GM10266 (cell line): Measurements from ENCODE around the gene TOMM40L.
"Not testable (repeated sequence)": the region's sequence is repeated elsewhere in the genome, so short reads cannot be mapped to it uniquely, and the experiment has no call there.

Experiments
- DNase-seq: peaks from one replicate; pipeline ENCODE4 v3.0.0; 2012; ENCODE audit errors: extremely low spot score
- TF ChIP-seq, protein P1 (sequence below): IDR thresholded peaks from 2 replicates; pipeline ENCODE4 v1.5.1; 2012; ENCODE audit warnings: mild to moderate bottlenecking, low read depth; ENCODE audit not compliant: control insufficient read depth, insufficient read depth; ENCODE audit errors: missing control alignments

The TOMM40L gene

DNA sequence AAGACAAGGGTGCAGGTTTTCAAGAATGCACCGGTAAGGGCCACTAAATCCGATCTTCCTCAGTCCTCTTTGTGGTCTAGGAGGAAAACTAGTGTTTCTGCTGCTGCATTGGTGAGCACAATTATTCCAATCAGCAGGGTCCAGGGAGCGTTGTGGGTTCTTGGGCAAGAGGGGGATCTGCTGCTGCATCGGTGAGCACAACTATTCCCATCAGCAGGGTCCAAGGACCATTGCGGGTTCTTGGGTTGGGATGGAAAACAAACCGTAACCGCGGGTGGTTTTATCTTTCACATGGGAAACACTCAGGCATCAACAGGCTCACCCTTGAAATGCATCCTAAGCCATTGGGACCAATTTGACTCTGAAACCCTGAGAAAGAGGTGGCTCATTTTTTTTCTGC lies 25.7 kb downstream of the TOMM40L start:
- TF ChIP-seq, protein P1, sequence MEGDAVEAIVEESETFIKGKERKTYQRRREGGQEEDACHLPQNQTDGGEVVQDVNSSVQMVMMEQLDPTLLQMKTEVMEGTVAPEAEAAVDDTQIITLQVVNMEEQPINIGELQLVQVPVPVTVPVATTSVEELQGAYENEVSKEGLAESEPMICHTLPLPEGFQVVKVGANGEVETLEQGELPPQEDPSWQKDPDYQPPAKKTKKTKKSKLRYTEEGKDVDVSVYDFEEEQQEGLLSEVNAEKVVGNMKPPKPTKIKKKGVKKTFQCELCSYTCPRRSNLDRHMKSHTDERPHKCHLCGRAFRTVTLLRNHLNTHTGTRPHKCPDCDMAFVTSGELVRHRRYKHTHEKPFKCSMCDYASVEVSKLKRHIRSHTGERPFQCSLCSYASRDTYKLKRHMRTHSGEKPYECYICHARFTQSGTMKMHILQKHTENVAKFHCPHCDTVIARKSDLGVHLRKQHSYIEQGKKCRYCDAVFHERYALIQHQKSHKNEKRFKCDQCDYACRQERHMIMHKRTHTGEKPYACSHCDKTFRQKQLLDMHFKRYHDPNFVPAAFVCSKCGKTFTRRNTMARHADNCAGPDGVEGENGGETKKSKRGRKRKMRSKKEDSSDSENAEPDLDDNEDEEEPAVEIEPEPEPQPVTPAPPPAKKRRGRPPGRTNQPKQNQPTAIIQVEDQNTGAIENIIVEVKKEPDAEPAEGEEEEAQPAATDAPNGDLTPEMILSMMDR: no peak

DNA sequence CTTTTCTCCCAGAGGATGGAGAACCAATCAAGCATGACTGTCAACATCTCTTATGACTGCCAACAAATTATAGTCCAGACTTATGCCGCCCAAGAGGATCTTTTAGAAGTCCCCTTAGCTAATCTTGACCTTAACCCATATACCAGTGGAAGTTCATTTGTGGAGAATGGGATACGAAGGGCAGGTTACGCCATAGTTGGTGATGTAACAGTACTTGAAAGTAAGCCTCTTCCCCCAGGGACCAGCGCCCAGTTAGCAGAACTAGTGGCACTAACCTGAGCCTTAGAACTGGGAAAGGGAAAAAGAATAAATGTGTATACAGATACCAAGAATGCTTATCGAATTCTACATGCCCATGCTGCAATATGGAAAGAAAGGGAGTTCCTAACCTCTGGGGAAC lies 29.4 kb downstream of the TOMM40L start:
- not testable (repeated sequence) for DNase-seq

More for the DNA sequence above, 25.7 kb downstream of the TOMM40L start:
- DNase-seq: no peak

DNA sequence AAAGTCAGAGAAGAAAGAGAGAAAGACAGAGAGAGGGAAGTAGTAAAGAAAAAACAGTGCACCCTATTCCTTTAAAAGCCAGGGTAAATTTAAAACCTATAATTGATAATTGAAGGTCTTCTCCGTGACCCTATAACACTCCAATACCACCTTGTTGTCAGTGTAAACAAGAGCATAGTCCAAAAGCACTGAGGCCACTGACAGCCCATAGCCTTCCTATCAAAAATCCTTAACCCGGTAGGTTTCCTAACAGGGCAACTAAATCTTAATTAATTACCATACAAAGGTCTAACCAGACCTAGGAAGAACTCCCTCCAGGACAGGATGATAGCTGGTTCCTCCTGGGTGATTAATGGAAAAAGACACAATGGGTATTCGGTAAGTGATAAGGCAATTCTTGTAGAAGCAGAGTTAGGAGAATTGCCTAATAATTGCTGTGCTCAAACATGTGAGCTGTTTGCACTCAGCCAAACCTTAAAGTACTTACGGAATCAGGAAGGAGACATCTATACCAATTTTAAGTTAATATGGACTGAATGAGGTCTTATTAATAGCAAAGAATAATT lies 30.2 kb downstream of the TOMM40L start:
- not testable (repeated sequence) for DNase-seq

DNA sequence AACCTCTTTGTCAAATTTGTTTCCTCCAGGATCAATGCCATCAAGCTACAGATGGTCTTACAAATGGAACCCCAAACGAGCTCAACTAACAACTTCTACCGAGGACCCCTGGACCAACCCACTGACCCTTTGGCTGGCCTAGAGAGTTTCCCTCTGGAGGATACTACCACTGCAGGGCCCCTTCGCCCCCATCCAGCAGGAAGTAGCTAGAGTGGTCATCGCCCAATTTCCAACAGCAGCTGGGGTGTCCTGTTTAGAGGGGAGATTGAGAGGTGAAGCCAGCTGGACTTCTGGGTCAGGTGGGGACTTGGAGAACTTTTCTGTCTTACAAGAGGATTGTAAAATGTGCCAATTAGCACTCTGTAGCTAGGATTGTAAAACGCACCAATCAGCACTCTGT lies 31.2 kb downstream of the TOMM40L start:
- not testable (repeated sequence) for DNase-seq

DNA sequence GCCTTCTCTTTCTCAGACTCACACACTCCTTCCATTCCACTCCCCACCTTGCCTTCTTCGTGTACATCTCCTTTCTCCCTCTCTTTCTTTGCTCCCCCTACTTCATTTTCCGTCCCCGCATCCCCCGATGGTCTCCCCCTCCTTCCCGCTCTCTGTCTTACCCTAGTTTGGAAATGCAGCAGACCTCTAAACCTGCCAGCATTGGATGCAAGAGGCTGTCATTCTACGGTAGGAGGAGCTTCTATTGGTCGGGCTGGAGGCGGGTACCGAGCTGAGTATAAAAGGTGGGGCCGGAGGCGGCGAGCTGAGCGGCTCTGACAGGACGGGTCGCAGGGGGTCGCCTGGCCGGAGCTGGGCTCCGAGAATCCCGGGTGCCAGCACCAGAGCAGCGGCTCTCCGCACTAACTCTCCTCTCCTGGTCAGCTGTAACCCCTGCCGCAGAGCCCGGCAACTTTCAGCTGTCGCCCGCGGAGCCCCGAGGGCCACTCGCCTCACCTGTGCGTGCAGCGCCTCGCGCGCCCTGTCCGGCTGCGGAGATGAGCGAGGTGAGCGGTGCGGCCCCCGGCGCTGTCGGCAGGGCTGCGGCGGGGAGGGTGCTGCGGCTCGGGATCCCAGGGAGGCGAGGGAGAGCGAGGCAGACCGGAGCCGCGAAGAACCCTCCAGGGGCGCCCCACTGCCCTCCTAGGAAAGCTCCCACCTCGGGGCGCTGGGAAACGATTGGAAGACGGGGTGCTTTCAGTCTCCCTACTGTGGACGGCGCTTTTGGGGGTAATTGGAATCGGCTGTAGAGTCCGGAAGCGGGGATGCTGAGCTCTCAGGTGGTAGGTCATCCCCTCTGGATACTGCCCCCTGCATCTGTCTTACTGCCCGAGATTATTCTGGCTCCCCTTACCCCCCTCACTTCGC lies 32.8 kb downstream of the TOMM40L start, which contains the start of gene PCP4L1:
TSS of gene PCP4L1 (plus strand) at position 307 of the 906 bp plus-strand sequence. CDS start at position 537, 230 bp downstream.
- TF ChIP-seq, protein P1: no peak
- peak; percentile 62 for DNase-seq

DNA sequence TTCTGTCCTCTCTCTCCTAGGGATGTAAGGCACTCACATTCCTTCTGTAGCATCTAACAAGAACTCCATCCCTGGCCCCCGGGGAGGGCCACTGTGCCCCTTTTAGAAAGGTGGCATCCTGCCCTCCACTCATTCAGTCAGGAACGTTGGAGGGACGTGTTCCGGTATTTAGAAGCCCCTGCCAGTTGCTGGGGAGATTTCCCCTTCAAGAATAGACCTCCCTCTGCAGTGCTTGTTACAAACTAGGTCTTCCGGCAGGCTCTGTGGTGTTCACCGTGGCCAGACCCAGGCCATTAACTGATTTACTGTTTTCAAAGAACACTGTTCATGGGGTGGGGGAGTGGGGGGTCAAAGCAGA lies 33.5 kb downstream of the TOMM40L start:
- TF ChIP-seq, protein P1: no peak
- DNase-seq: no peak

DNA sequence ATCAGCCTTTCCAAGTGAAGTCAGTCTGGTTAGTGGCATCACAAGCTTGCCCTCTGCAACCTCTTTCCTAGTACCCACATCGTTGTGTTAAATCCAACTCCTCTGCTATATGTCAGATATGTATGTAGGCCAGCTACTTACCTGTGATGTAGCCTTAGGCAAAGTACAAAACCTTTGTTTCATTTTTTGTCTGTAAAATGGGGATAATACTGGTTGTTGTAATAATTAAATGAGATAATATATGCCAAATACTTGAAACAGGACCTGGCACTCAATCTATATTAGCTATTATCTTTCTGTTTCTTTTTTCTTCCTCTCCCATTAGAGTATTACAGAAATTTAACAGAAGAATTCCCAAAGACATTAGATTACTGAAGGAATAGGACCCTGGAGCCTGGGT lies 33.9 kb downstream of the TOMM40L start:
- no peak for DNase-seq
- TF ChIP-seq, protein P1: no peak

DNA sequence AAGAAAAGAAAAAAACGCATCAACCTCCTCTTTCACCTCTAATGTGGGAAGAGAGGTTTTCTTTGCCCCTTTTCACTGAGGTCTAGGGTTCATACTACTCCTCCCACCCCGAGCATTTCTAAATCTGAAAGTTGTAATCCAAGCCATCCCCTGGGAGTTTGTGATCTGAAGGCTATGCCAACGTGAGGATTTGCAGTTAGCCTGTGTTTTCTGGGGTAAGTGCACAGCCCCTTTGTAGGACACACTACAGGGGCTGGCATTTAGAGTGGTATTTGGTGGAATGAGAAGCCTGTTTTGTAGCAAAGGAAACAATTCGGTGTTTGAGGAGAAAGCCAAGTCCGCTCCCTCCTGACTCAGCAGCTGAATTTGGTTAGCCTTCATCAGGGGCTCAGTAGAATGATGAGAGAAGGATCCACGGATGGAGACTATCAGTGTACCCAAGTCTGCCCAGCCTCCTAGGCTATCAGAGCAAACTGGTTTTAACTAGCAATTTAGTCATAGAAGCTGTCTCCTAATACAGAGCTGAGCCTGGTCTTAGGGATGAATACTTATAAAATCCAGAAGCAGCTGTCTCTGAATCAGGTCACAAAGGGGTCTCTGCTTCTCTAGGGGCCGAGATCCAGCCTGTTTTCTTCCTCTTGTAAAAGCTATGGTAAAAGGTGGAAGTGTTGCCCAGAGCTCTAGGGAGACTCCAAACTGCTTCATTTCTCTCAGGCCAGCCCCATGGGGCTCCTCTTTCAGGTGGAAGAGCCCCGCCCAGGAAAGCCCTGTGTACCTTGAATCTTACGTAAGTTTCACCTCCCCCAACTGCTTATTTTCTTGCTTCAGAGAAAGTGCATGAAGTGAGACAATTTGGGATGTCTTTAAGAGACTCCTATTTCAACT lies 34.8 kb downstream of the TOMM40L start:
- TF ChIP-seq, protein P1: no peak
- no peak for DNase-seq
